IMR-90 (cell line): ENCODE data around the gene CARNS1. TPM values are rescaled to one million over a fixed set of nuclear protein-coding genes. Genes with fewer than 3 reads are reported as not detected.

Experiments
- ATAC-seq: fragments of 200-7000 bp; cut with Tn5 transposase; 2 replicates; pipeline ENCODE4 v1.9.1; 2020; ENCODE audit warnings: low read depth, mild to moderate bottlenecking, moderate library complexity
- BruUV-seq: library from RNA; stranded (reverse); fragments of 400-500 nt; replicated peaks from 2 replicates; lab custom pipeline; 2021; lab: Mats Ljungman, UMichigan
- CTCF ChIA-PET: fragments of 300-600 bp; formaldehyde crosslinking; extraction: SDS; loops from one replicate; lab custom pipeline; 2021; ENCODE audit warnings: antibody characterized with exemption; lab: Yijun Ruan, JAX
- POLR2A ChIA-PET: fragments of 300-600 bp; sonication (Branson Sonifier 250); formaldehyde crosslinking; loops from one replicate; lab custom pipeline; 2022; ENCODE audit warnings: antibody characterized with exemption; ENCODE audit not compliant: unreplicated experiment; lab: Charles Lee
- DNase-seq: peaks from one replicate; pipeline ENCODE4 v3.0.0; 2013
- H2AFZ ChIP-seq: replicated peaks from 2 replicates; pipeline ENCODE3; 2013; ENCODE audit warnings: low read length, mild to moderate bottlenecking; ENCODE audit not compliant: poor library complexity
- H2AK5ac ChIP-seq: 2 replicates; pipeline ENCODE4 v1.6.1; 2013; ENCODE audit warnings: low read depth, low read length, inconsistent platforms
- H2AK9ac ChIP-seq: replicated peaks from 2 replicates; pipeline ENCODE3; 2013; ENCODE audit warnings: mild to moderate bottlenecking, low read depth, low read length, moderate library complexity; ENCODE audit not compliant: poor library complexity
- H2BK120ac ChIP-seq: 2 replicates; pipeline ENCODE4 v1.6.1; 2013; ENCODE audit warnings: low read depth, low read length, inconsistent platforms
- H2BK15ac ChIP-seq: 3 replicates; pipeline ENCODE4 v1.6.1; 2013; ENCODE audit warnings: low read depth, low read length, inconsistent platforms
- H2BK20ac ChIP-seq: 2 replicates; pipeline ENCODE4 v1.6.1; 2013; ENCODE audit warnings: low read depth, mild to moderate bottlenecking, inconsistent platforms, low read length, moderate library complexity
- H2BK5ac ChIP-seq: 2 replicates; pipeline ENCODE4 v1.6.1; 2013; ENCODE audit warnings: mild to moderate bottlenecking, low read depth, low read length, inconsistent platforms; ENCODE audit not compliant: poor library complexity, severe bottlenecking
- H3K14ac ChIP-seq: replicated peaks from 2 replicates; pipeline ENCODE4 v1.6.1; 2013; ENCODE audit warnings: low read depth, low read length, inconsistent platforms
- H3K18ac ChIP-seq: 2 replicates; pipeline ENCODE4 v1.6.1; 2013; ENCODE audit warnings: low read depth, low read length, control low read depth
- H3K23ac ChIP-seq: 2 replicates; pipeline ENCODE4 v1.6.1; 2013; ENCODE audit warnings: low read depth, low read length, inconsistent platforms
- H3K27ac ChIP-seq: 2 replicates; pipeline ENCODE4 v1.5.1; 2013; ENCODE audit warnings: mild to moderate bottlenecking, control low read depth, low read length; ENCODE audit not compliant: insufficient read depth
- H3K27me3 ChIP-seq: 2 replicates; pipeline ENCODE4 v1.6.1; 2013; ENCODE audit warnings: low read length; ENCODE audit not compliant: control insufficient read depth, insufficient read depth
- H3K36me3 ChIP-seq: 2 replicates; pipeline ENCODE4 v1.6.1; 2013; ENCODE audit warnings: low read length, mixed read lengths; ENCODE audit not compliant: control insufficient read depth, insufficient read depth
- H3K4ac ChIP-seq: 2 replicates; pipeline ENCODE4 v1.6.1; 2013; ENCODE audit warnings: low read depth, low read length, inconsistent platforms
- H3K4me1 ChIP-seq: 2 replicates; pipeline ENCODE4 v1.6.1; 2013; ENCODE audit warnings: low read length, mixed read lengths; ENCODE audit not compliant: control insufficient read depth, insufficient read depth
- H3K4me2 ChIP-seq: 2 replicates; pipeline ENCODE4 v1.6.1; 2013; ENCODE audit warnings: low read depth, mild to moderate bottlenecking, control low read depth, low read length, moderate library complexity
- H3K4me3 ChIP-seq: 2 replicates; pipeline ENCODE4 v1.5.1; 2013; ENCODE audit warnings: low read depth, mild to moderate bottlenecking, control low read depth, low read length, moderate library complexity; ENCODE audit not compliant: insufficient read depth
- H3K56ac ChIP-seq: 2 replicates; pipeline ENCODE4 v1.6.1; 2013; ENCODE audit warnings: low read length, inconsistent platforms; ENCODE audit not compliant: insufficient read depth; ENCODE audit errors: extremely low read depth
- H3K79me1 ChIP-seq, 2 experiments: 2 replicates each; pipeline ENCODE4 v1.6.1; 2013; ENCODE audit warnings: low read length in 2 of 2, inconsistent platforms in 1 of 2, low read depth in 1 of 2
- H3K9ac ChIP-seq: 2 replicates; pipeline ENCODE4 v1.6.1; 2013; ENCODE audit warnings: low read depth, low read length, control low read depth
- H3K9me1 ChIP-seq: 2 replicates; pipeline ENCODE4 v1.6.1; 2013; ENCODE audit warnings: low read length, inconsistent platforms; ENCODE audit not compliant: insufficient read depth
- H3K9me3 ChIP-seq: 2 replicates; pipeline ENCODE4 v1.6.1; 2013; ENCODE audit warnings: low read length; ENCODE audit not compliant: control insufficient read depth, insufficient read depth
- H4K20me1 ChIP-seq: 2 replicates; pipeline ENCODE4 v1.6.1; 2013; ENCODE audit warnings: low read length, inconsistent platforms; ENCODE audit not compliant: insufficient read depth
- H4K5ac ChIP-seq: 2 replicates; pipeline ENCODE4 v1.6.1; 2013; ENCODE audit warnings: mild to moderate bottlenecking, low read depth, low read length, control low read depth
- H4K8ac ChIP-seq, 2 experiments: 2 replicates each; pipeline ENCODE4 v1.6.1; 2013; ENCODE audit warnings: low read depth in 2 of 2, low read length in 2 of 2, control low read depth in 1 of 2, inconsistent platforms in 1 of 2
- H4K91ac ChIP-seq: 2 replicates; pipeline ENCODE4 v1.6.1; 2013; ENCODE audit warnings: low read depth, low read length, inconsistent platforms; ENCODE audit not compliant: insufficient read depth
- CHD1 ChIP-seq: IDR thresholded peaks from 2 replicates; pipeline ENCODE4 v1.6.1; 2012; ENCODE audit warnings: low read depth, low read length, improper control_type of control experiment
- MAFK ChIP-seq: IDR thresholded peaks from 2 replicates; pipeline ENCODE4 v1.6.1; 2012; ENCODE audit warnings: low read depth, low read length, improper control_type of control experiment
- POLR2A ChIP-seq: IDR thresholded peaks from 2 replicates; pipeline ENCODE4 v1.6.1; 2012; ENCODE audit warnings: mild to moderate bottlenecking, low read depth, low read length
- RCOR1 ChIP-seq: IDR thresholded peaks from 2 replicates; pipeline ENCODE4 v1.6.1; 2012; ENCODE audit warnings: mild to moderate bottlenecking, low read length, improper control_type of control experiment; ENCODE audit not compliant: insufficient replicate concordance
- WGBS, 2 experiments: methylation state at CpG; one replicate each; pipeline versions ENCODE4 v1.1.5 to v1.1.7; 2013; ENCODE audit warnings: missing lambda C conversion rate in 2 of 2; ENCODE audit not compliant: insufficient read length in 1 of 2; ENCODE audit errors: extremely low coverage in 2 of 2; 5-methylcytosine and 5-hydroxymethylcytosine counted together
- dilution Hi-C: fragments of 300-500 bp; cut with HindIII; formaldehyde crosslinking; loops from one replicate; pipeline ENCODE4 v1.14.3; 2018; ENCODE audit warnings: low sequenced_read_pairs; ENCODE audit not compliant: unreplicated experiment
- in situ Hi-C: fragments of 300-500 bp; cut with MboI; formaldehyde crosslinking; loops from 3 replicates; pipeline ENCODE4 v1.14.3; 2019; ENCODE audit warnings: low sequenced_read_pairs, inconsistent platforms, mixed read lengths
- intact Hi-C: fragments of 100-400 bp; cut with micrococcal nuclease; formaldehyde crosslinking; loops from 2 replicates; pipeline ENCODE4 v1.10.0; 2022
- polyA plus RNA-seq, 3 experiments: library from polyadenylated mRNA; depleted of rRNA; stranded (reverse); fragments of >200 nt; gene quantifications; 2 replicates each; pipeline ENCODE4 v1.2.3, GENCODE V29; 2012; ENCODE audit warnings: low replicate concordance in 1 of 3
- total RNA-seq: library from RNA; depleted of rRNA; stranded (reverse); fragments of >200 nt; gene quantifications from 2 replicates; pipeline ENCODE4 v1.2.3, GENCODE V29; 2012

CARNS1 gene
- total and polyA plus RNA-seq, 2 of the 4 experiments (the other 2 are of a cell fraction): under 0.01 to 0.32 TPM

GRCh38 chr11:67449116-67449844 is 33.8 kb downstream of the CARNS1 start:
- CTCF ChIA-PET: no interaction called here

More at GRCh38 chr11:67449116-67449844, 33.8 kb downstream of the CARNS1 start:
- H3K27ac ChIP-seq: no peak overlapping the region
- no TSS peak for BruUV-seq
- no peaks in the 10 kb centered on the region for H3K36me3 ChIP-seq
- no peak overlapping the region for H4K91ac ChIP-seq
- in situ Hi-C loops: no loop called here
- H2BK20ac ChIP-seq: no peak overlapping the region
- no peak overlapping the region for H3K4me2 ChIP-seq
- no peaks in the 10 kb centered on the region for H3K79me1 ChIP-seq
- H4K20me1 ChIP-seq: no peaks in the 10 kb centered on the region
- no peak overlapping the region for H2BK120ac ChIP-seq
- H2BK15ac ChIP-seq: no peak overlapping the region
- no peak overlapping the region for H3K9ac ChIP-seq
- H3K9me3 ChIP-seq: no peaks in the 10 kb centered on the region
- no peak overlapping the region for H3K4ac ChIP-seq
- H3K9me1 ChIP-seq: no peaks in the 10 kb centered on the region
- POLR2A ChIA-PET: interaction anchor here (0.6 kb wide), 1 partner anchor 20 kb away, joined by 3 read pairs; no protein-coding TSS in a partner anchor
- H4K5ac ChIP-seq: no peak overlapping the region
- peaks cover 4% of the 10 kb centered on the region; the same call in 1 of the 2 replicates for H3K27me3 ChIP-seq
- TF ChIP-seq CHD1 (no peak), POLR2A (no peak), MAFK (0 out of 2 replicates have a peak, but pooled peaks have one; percentile 25), RCOR1 (no peak)
- H4K8ac ChIP-seq: no peak overlapping the region
- no peak overlapping the region for H3K56ac ChIP-seq
- no peak for DNase-seq
- WGBS, 2 experiments: 50% methylated on average over 1 of the region's 9 CpGs; no CpG with 5 or more reads in 1 of the 2 experiments
- no peak overlapping the region for H3K14ac ChIP-seq
- H2BK5ac ChIP-seq: no peak overlapping the region
- peaks cover under 1% of the 10 kb centered on the region; the same call in 1 of the 2 replicates for H3K4me1 ChIP-seq
- dilution Hi-C loops: no loop called here
- intact Hi-C loops: no loop called here
- no peak overlapping the region for H3K23ac ChIP-seq
- peak overlapping the region; percentile 50 for H2AK9ac ChIP-seq
- H2AFZ ChIP-seq: no peak overlapping the region
- no peak for ATAC-seq
- no peak overlapping the region for H3K4me3 ChIP-seq
- H3K18ac ChIP-seq: no peak overlapping the region
- no peak overlapping the region for H2AK5ac ChIP-seq
